DMS114 treated with DMSO at 0.1 percent for 48 hours (cell line): ENCODE measurements around the gene KRT83.

Experiments
- DNase-seq: peaks from one replicate; lab custom pipeline; 2025; ENCODE audit not compliant: unreplicated experiment; lab: John Stamatoyannopoulos, UW

The KRT83 gene

DNA sequence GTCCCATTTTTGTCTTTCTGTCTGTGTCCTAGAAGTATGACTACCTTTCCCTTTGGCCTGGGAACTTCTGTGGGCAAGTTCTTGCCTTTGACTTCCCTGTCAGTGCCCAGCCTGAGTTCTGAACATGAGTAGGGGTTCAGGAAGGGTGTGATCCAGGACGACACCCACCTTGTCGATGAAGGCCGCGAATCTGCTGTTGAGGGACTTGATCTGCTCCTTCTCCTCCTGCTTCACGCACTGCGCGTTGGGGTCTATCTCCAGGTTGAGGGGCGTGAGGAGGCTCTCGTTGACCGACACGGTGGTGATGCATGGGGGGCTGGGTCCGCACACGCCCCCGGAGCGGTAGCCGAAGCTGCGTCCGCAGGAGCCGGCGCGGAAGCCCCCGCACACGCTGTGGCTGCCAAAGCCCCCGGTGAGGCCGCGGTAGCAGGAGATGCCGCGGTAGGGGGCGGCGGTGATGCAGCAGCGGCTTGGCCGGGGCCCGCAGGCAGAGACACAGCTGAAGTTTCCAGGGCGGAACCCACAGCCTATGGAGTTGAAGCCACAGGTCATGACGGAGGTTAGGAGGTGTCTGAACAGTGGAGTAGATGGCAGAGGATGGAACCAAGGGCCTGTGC lies at the start of gene KRT83:
Gene KRT83, minus strand, starts transcription at position 615 of the 617 bp plus-strand sequence. Its CDS starts 63 bp downstream, at position 552.
- no peak for DNase-seq

GRCh38 chr12:52369809-52370208 lies 48.6 kb upstream of the KRT83 start:
- no peak for DNase-seq

DNA sequence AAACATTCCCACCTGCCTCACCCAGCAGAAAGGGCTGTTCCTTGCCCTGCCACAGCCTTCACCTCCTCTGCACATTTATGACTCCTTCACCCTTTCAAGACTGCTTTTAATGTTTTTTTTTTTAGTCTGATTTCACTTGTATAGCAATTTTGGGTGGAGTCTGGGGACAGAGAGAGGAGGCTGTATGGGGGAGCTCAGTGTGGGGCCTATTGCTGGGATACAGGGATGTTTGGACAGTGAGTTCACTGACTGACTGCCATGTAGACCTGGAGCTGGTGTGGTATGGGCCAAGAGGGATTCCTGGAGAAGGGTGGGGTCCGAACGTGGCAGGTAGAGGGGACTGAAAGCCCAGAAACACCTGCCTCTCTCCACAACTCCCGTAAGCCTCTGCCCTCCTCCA lies 48.0 kb upstream of the KRT83 start:
- DNase-seq, result no peak

- no peak for DNase-seq
Measured at GRCh38 chr12:52368508-52368907, 47.3 kb upstream of the KRT83 start.

GRCh38 chr12:52367876-52368275 lies 46.7 kb upstream of the KRT83 start:
- DNase-seq, result no peak

DNA sequence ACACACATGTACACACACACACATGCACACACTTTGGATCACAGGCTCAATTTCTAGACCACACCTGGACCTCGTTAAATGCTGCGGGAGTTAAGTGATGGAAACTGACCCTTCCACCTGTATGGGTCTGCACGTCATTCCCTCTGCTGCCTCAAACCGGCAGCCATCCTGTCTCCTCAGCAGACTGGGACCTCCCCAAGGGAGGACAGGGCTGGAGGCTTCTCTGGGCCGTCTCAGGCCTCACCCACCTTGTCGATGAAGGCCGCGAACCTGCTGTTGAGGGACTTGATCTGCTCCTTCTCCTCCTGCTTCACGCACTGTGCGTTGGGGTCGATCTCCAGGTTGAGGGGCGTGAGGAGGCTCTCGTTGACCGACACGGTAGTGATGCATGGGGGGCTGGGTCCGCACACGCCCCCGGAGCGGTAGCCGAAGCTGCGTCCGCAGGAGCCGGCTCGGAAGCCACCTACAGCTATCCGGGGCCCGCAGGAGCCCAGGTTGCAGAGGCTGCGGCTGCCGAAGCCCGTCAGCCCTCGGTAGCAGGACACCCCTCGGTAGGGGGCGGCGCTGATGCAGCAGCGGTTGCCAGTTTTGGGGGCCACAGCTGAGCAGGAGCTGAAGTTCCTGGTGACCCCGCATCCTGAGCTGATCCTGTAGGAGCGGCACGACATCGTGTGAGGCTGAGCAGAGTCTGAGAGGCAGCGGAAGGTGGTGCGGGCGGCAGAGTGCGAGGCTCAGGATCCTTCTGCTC lies 45.7 kb upstream of the KRT83 start, which contains the start of gene KRT85:
Gene KRT85, minus strand, starts transcription at position 744 of the 748 bp plus-strand sequence. Its CDS starts 76 bp downstream, at position 668.
- no peak for DNase-seq

DNA sequence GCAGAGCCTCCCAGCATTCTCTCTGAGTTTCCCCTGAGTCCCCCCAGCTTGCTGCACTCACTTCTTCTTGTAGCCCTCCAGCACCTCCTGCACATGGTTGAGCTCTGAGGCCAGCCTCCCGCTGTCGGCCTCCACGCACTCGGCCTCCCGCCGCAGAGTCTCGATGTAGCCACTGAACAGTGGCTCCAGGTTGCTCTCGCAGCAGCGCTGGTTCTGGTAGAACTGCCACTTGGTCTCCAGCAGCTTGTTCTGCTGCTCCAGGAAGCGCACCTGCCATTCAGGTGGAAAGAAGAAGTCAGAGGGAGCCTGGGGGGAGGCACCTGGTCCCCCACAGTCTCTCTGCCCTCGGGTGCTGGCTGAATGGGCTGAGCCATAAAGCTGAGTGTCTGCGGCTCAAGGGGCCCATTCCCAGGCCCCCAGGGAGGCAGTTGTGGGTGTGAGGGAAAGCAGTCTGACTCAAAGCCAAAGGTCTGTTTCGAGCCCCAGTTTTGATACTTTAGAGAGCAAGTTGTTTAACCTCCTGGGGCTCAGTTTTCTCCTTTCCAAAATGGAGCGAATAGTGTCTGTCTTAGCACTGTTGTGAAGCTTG lies 43.8 kb upstream of the KRT83 start:
- no peak for DNase-seq

GRCh38 chr12:52364061-52364460 lies 42.9 kb upstream of the KRT83 start:
- no peak for DNase-seq

DNA sequence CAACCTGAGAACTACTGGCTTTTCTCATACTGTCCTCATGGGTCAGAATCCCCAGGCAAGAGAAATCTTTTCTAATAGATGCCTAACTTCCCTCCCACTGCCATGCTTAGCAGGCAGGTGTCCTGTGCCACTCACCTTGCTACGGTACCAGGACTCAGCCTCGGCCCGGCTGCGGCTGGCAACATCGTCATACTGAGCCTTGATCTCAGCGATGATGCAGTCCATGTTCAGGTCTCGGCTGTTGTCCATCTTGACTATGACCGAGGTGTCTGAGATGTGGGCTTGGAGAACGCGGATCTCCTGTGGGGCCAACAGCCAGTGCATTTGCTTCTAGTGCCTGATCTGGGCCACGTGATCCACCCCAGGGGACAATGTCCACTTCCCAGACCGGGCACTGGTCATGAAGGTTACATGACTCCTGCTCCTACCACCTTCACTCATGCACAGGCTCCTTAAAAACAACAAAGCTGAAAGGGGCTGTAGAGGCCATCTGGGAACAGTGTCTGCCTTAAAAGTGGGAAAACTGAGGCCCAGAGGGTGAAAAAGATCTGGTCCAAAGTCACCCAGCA lies 42.0 kb upstream of the KRT83 start:
- no peak for DNase-seq

DNA sequence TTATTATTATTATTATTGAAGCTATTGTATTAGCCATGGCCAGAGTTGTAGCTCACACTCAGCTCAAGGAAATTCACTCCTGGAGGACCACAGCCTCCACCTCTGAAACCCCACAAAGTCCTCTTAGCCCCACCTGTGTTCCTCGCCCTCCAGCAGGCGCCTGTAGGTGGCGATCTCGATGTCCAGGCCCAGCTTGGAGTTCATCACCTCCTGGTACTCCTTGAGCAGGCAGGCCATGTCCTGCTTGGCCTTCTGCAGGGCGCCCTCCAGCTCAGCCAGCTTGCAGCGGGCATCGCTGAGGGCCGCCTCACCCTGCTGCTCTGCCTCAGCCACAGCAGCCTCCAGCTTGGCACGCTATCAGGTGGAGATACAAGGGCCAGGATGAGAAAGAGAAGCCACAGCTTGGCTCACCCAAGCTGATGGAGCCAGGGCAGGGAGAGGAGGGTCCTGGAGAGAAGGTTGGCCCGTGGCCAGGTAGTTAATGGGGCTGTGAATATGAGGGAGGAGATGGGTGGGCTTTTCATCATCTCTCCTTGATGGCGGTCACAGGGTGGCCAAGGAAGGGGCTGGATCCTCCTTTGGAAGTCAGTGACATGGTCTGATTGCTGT lies 41.0 kb upstream of the KRT83 start:
- DNase-seq, result no peak

DNA sequence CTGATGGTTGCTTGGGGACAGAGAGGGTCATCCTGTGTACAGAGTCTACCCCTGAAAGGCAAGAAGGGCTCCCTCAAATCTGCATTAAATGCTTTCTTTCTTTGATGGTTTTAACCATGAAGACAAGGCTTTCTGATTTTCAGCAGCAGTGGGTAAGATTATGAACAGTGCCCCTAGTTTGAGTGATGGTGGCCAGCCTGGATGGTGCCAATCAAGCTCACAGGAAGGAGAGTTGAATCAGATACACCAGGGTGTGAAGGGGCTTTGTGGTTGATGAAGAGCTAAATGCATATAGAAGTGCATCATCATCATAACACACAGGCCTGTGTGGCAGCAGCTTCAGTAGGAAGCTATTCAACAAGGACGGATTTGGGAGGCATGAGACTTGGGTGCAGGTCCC lies 40.4 kb upstream of the KRT83 start:
- DNase-seq, result no peak

DNA sequence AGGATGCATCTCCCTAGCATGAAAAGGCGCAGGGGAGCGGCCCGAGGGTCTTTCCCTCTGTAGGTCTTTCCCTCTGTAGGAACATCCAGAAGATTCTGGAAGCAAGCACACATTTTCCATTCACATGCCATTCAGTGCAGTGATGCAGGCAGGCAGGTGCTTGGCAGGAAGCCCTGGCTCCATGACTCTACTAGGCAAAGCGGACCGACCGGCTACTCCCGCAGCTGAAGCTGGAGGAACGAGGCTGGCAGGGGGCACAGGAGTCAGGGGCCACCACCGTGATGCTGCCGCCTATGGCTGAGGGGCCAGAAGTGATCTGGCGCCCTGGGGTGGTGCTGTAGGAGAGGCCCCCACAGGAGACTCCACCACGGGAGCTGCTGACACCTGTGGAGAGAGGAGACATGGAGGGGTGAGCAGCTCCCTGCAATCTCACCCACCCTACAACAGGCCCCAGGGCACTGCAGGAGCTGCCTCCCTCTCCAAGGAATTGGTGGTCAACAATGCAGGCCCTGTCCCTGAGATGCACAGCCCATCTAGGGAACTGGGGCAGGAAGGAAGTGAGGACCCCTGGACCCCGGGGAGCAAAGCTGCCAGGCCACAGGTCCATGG lies 39.6 kb upstream of the KRT83 start:
- DNase-seq, result no peak

GRCh38 chr12:52360106-52360662 lies 39.0 kb upstream of the KRT83 start:
- DNase-seq, result no peak

GRCh38 chr12:52359621-52360061 lies 38.4 kb upstream of the KRT83 start:
- DNase-seq, result no peak

GRCh38 chr12:52358575-52359350 lies 37.6 kb upstream of the KRT83 start:
- no peak for DNase-seq

GRCh38 chr12:52356762-52357580 lies 35.8 kb upstream of the KRT83 start:
- DNase-seq, result no peak

- DNase-seq, result no peak
Measured at GRCh38 chr12:52356031-52356761, 35.0 kb upstream of the KRT83 start.

DNA sequence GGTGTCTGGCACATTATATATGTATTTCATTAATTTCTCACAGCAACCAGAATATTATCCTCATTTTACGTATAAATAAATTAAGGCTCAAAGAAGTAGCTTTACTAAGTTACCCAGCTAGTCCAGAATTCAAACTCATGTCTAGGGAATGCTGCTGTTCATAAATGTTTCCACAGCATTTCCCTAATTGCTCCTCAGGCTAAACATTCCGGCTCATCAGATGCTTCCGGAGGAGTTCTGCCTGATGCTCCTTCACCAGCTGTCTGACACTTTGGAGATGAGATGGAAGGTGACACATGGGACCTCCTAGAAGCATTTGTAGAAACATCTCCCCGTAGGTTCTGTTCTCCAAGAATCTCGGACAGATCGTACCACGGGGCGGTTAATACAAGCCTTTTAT lies 34.0 kb upstream of the KRT83 start:
- no peak for DNase-seq
